Naive thymus-derived CD8-positive, alpha-beta T cell (primary cell): Measurements from ENCODE around the gene PDE9A. TPM values are rescaled to one million over a fixed set of nuclear protein-coding genes. Genes with fewer than 3 reads are reported as not detected.
"Not testable (repeated sequence)": the region's sequence is repeated elsewhere in the genome, so short reads cannot be mapped to it uniquely, and the experiment has no call there.

Experiments used
- ATAC-seq, 2 donors: fragments of 150-1000 bp; cut with Tn5 transposase in 1 of 2; sonication (Bioruptor Pico), chemical (Tn5 transposase) in 1 of 2; 1 replicate in 1 of 2; 2 replicates in 1 of 2; pipeline ENCODE4 v1.10.0; 2021; ENCODE audit warnings: mild to moderate bottlenecking in 2 of 2, moderate library complexity in 2 of 2
- POLR2A ChIA-PET: fragments of 350-600 bp; sonication (Branson Sonifier 250); formaldehyde crosslinking; loops from one replicate; lab custom pipeline; 2021; ENCODE audit warnings: antibody characterized with exemption; lab: Charles Lee
- DNase-seq, 10 donors: peaks; one replicate each; pipeline versions ENCODE4 v3.0.0 to v3.0.0-alpha.2; 2020 to 2022
- H3K27ac Mint-ChIP-seq, 10 donors: one replicate each; pipeline ENCODE4 v1.8.0; 2020 to 2022; ENCODE audit warnings: mild to moderate bottlenecking in 10 of 10, mixed read lengths in 10 of 10, moderate library complexity in 4 of 10, inconsistent platforms in 1 of 10
- H3K27me3 Mint-ChIP-seq, 5 donors: one replicate each; pipeline ENCODE4 v1.8.0; 2021 to 2022; ENCODE audit warnings: mixed read lengths in 5 of 5
- H3K36me3 Mint-ChIP-seq, 3 donors: one replicate each; pipeline ENCODE4 v1.8.0; 2020 to 2022; ENCODE audit warnings: mixed read lengths in 3 of 3, mild to moderate bottlenecking in 2 of 3, inconsistent platforms in 1 of 3
- H3K4me1 Mint-ChIP-seq, 4 donors: one replicate each; pipeline ENCODE4 v1.8.0; 2021 to 2022; ENCODE audit warnings: mixed read lengths in 4 of 4
- H3K4me3 Mint-ChIP-seq, 10 donors: one replicate each; pipeline ENCODE4 v1.8.0; 2020 to 2022; ENCODE audit warnings: mild to moderate bottlenecking in 10 of 10, mixed read lengths in 10 of 10, moderate library complexity in 6 of 10, inconsistent platforms in 1 of 10
- H3K9me3 Mint-ChIP-seq, 9 donors: one replicate each; pipeline ENCODE4 v1.8.0; 2020 to 2022; ENCODE audit warnings: mixed read lengths in 9 of 9, mild to moderate bottlenecking in 3 of 9, inconsistent platforms in 1 of 9, moderate library complexity in 1 of 9
- polyA plus RNA-seq, 3 donors: library from polyadenylated mRNA; unstranded; fragments of 300-500 nt; fragmentation: Illumina TruSeq; gene quantifications; one replicate each; pipeline ENCODE4 v1.2.3, GENCODE V29; 2021
- total RNA-seq, 8 experiments: library from RNA in 2 of 8; stranded (reverse) in 2 of 8; gene quantifications; one replicate each; pipeline ENCODE4 v1.2.3 and lab custom pipeline; 2021 to 2026

Gene PDE9A
- total and polyA plus RNA-seq, 5 experiments from 2014 or later = 3.6 to 17.1 (median 5.1) TPM

DNA sequence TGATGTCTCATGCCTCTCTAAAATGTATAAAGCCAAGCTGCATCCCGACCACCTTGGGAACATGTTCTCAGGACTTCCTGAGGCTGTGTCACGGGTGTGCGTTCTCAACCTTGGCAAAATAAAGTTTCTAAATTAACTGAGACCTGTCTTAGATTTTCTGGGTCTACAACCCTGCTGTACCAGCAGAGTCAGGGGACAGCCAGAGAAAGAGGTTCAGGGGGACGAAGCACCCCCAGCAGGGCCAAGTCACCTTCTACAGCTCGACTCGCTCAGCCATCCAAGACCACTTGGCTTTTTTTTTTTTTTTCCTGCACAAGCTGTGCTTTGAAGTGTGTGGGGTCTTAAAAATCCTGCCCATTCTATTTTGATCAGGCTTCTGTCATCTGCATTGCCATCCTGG, 28.5 kb upstream of the PDE9A start:
- Mint-ChIP-seq H3K27ac (peak overlapping the region in 1 of 10 donors; percentile 56), H3K4me3 (no peak overlapping the region), H3K4me1 (peaks cover 0 to 3% (median under 1%) of the 10 kb centered on the region in 4 donors), H3K36me3 (no peaks in the 10 kb centered on the region), H3K27me3 (peaks cover 0 to 7% (median 0%) of the 10 kb centered on the region in 5 donors), H3K9me3 (no peaks in the 10 kb centered on the region)
- ATAC-seq (no peak), DNase-seq (no peak)
- POLR2A ChIA-PET = no interaction called here

DNA sequence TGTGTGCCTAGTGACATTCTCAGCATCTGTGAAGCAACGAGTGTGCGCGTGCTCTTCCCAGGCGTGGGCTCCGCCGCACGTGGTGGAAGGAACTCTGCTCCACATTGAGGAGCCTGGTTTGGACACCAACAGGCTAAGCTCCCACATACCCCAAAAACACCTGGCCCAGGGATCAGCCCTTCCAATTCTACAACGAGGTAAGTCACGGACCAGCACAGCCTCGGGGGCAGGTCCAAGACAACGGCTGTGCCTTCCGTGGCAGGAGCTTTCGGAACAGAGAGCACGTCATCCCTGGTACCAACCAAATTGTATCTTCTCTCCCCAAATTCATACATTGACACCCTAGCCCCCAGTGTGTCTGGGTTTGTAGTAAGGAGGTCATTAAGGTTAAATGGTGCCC, 27.2 kb upstream of the PDE9A start:
- no peak overlapping the region for H3K27ac Mint-ChIP-seq
- no peaks in the 10 kb centered on the region for H3K36me3 Mint-ChIP-seq

GRCh38 chr21:42627527-42628289, 25.7 kb upstream of the PDE9A start:
- ATAC-seq (no peak), DNase-seq (no peak)
- no peak overlapping the region for H3K4me3 Mint-ChIP-seq
- POLR2A ChIA-PET = no interaction called here
- H3K27ac Mint-ChIP-seq = peak overlapping the region in 1 of 10 donors; percentile 56
- H3K9me3 Mint-ChIP-seq = no peaks in the 10 kb centered on the region
- H3K36me3 Mint-ChIP-seq = no peaks in the 10 kb centered on the region
- peaks cover 0 to 9% (median 6%) of the 10 kb centered on the region in 4 donors for H3K4me1 Mint-ChIP-seq
- H3K27me3 Mint-ChIP-seq = peaks cover 0 to 4% (median 0%) of the 10 kb centered on the region in 5 donors

More for the DNA sequence above, 27.2 kb upstream of the PDE9A start:
- POLR2A ChIA-PET = no interaction called here
- H3K27me3 Mint-ChIP-seq = peaks cover 0 to 4% (median 0%) of the 10 kb centered on the region in 5 donors
- no peak for DNase-seq
- ATAC-seq = no peak
- H3K4me1 Mint-ChIP-seq = peaks cover 0 to 5% (median 3%) of the 10 kb centered on the region in 4 donors
- no peak overlapping the region for H3K4me3 Mint-ChIP-seq
- no peaks in the 10 kb centered on the region for H3K9me3 Mint-ChIP-seq

DNA sequence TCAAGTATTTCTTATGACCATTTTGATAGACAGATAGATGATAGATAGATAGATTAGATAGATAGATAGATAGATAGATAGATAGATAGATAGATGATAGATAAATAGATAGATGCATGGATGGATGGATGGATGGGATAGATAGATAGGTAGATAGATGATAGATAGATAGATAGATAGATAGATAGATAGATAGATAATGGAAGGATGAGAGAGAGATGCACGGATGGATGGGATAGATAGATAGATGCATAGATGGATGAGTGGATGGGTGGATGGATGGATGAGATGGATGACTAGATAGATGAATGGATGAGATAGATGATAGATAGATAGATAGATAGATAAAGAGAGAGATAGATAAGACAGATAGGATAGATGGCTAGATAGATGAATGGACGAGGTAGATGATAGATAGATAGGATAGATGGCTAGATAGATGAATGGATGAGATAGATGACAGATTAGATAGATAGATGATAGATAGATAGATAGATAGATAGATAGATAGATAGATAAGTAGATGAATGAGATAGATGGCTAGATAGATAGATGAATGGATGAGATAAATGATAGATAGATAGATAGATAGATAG, 24.9 kb upstream of the PDE9A start:
- H3K4me3 Mint-ChIP-seq, DNase-seq, H3K27ac Mint-ChIP-seq, H3K36me3 Mint-ChIP-seq, ATAC-seq, H3K4me1 Mint-ChIP-seq, H3K9me3 Mint-ChIP-seq, POLR2A ChIA-PET, H3K27me3 Mint-ChIP-seq: not testable (repeated sequence)

DNA sequence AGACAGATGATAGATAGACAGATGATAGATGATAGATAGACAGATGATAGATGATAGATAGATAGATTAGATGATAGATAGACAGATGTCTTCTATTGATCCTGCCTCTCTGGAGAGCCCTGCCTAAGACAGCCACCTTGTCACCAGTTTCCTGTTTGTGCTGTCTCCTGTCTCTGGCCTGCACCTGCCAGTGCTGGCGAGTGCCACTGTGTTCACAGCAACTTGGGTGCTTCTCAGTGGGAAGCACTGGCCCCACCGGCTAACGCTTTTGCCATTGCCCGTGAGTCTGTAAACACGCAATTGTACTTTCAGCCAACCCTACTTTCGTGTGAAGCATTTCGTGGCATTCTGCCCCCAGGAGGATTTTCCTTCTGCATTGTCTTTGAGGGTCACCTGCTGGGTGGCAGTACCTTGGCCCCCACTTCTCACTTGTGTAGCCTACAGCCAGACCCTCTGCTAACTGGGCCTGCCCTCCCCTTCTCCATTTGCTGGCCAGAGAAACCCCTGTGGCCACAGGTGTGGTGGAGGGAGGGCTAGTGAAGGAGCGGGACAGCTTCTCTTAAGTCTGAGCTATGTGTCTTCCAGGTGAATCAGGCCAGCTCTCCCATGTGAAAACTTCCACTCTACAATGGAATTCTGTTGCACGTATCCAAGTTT, 23.4 kb upstream of the PDE9A start:
- Mint-ChIP-seq H3K4me3 (no peak overlapping the region), H3K4me1 (peaks cover 0 to 9% (median 5%) of the 10 kb centered on the region in 4 donors), H3K27me3 (no peaks in the 10 kb centered on the region), H3K36me3 (no peaks in the 10 kb centered on the region), H3K9me3 (no peaks in the 10 kb centered on the region), H3K27ac (peak overlapping the region in 1 of 10 donors; percentile 22)
- POLR2A ChIA-PET = no interaction called here
- DNase-seq (no peak), ATAC-seq (no peak)

GRCh38 chr21:42630626-42631025, 22.8 kb upstream of the PDE9A start:
- Mint-ChIP-seq H3K27ac (peak overlapping the region in 1 of 10 donors; percentile 22), H3K4me1 (peaks cover 0 to 9% (median 5%) of the 10 kb centered on the region in 4 donors), H3K9me3 (no peaks in the 10 kb centered on the region), H3K36me3 (no peaks in the 10 kb centered on the region), H3K27me3 (no peaks in the 10 kb centered on the region), H3K4me3 (no peak overlapping the region)
- ATAC-seq = no peak
- POLR2A ChIA-PET = no interaction called here
- no peak for DNase-seq

DNA sequence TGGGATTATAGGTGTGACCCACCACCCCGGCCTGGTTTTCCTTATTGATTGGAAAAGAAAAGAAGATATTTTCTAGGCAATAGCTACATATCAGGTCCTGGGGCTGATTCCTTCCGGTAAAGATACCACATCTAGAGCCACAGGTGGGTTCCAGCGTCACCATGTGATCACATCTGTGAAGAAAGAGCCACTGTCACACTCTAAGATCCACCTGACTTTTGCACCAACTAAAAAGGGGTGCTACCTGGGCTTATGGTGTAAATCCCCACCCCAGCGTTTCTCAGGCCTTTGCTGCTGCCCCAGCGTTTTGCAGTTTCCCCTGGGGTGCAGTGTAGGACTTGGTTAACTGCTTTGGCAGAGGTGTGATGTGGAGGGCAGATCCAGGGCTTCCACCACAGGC, 22.3 kb upstream of the PDE9A start:
- no peaks in the 10 kb centered on the region for H3K36me3 Mint-ChIP-seq
- no peak overlapping the region for H3K4me3 Mint-ChIP-seq
- DNase-seq (peak in 5 of 10 donors; percentile 10 to 58 (median 32)), ATAC-seq (peak; percentile 82 to 94)
- H3K9me3 Mint-ChIP-seq = no peaks in the 10 kb centered on the region
- H3K27ac Mint-ChIP-seq = peak overlapping the region in 3 of 10 donors; percentile 4 to 41 (median 11)
- POLR2A ChIA-PET = no interaction called here
- H3K27me3 Mint-ChIP-seq = no peaks in the 10 kb centered on the region
- peaks cover 0 to 9% (median 5%) of the 10 kb centered on the region in 4 donors for H3K4me1 Mint-ChIP-seq

DNA sequence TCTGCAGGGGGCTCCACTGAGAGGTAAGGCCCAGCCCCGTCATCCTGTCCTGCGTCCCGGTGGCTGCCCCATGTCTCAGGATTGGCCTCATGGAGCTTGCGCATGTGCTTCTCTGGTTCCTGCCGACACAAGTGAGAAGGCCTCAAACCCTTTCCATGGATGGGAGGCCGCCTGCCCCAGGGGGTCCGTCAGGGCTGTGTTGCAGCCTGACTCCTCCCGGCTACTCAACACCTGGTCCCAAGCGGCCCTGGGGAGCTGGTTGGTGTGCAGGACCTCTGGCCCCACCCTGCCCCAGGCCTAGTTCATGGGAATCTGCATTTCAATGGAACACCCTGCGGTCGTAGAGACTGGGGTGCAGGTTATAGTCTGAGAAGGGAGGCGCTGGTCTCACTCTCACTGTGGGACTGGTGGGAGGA, 21.1 kb upstream of the PDE9A start:
- no peak for DNase-seq

GRCh38 chr21:42632771-42633690, 20.4 kb upstream of the PDE9A start:
- peak overlapping the region in 2 of 10 donors; percentile 16 to 74 for H3K27ac Mint-ChIP-seq
- no peak for DNase-seq
- no peaks in the 10 kb centered on the region for H3K27me3 Mint-ChIP-seq
- no peak overlapping the region for H3K4me3 Mint-ChIP-seq
- no peak for ATAC-seq
- peaks cover 0 to 8% (median 5%) of the 10 kb centered on the region in 4 donors for H3K4me1 Mint-ChIP-seq
- no peaks in the 10 kb centered on the region for H3K36me3 Mint-ChIP-seq
- POLR2A ChIA-PET = no interaction called here
- no peaks in the 10 kb centered on the region for H3K9me3 Mint-ChIP-seq

More for the DNA sequence above, 21.1 kb upstream of the PDE9A start:
- no peaks in the 10 kb centered on the region for H3K9me3 Mint-ChIP-seq
- H3K4me1 Mint-ChIP-seq = peaks cover 0 to 9% (median 5%) of the 10 kb centered on the region in 4 donors
- H3K4me3 Mint-ChIP-seq = no peak overlapping the region
- no peak for ATAC-seq
- no peaks in the 10 kb centered on the region for H3K36me3 Mint-ChIP-seq
- H3K27me3 Mint-ChIP-seq = no peaks in the 10 kb centered on the region
- POLR2A ChIA-PET = no interaction called here
- no peak overlapping the region for H3K27ac Mint-ChIP-seq

GRCh38 chr21:42633858-42634257, 19.6 kb upstream of the PDE9A start:
- no peaks in the 10 kb centered on the region for H3K36me3 Mint-ChIP-seq
- no peak for ATAC-seq
- no peaks in the 10 kb centered on the region for H3K9me3 Mint-ChIP-seq
- H3K27ac Mint-ChIP-seq = no peak overlapping the region
- no peak for DNase-seq
- no peaks in the 10 kb centered on the region for H3K27me3 Mint-ChIP-seq
- POLR2A ChIA-PET = no interaction called here
- H3K4me1 Mint-ChIP-seq = peaks cover 0 to 8% (median 5%) of the 10 kb centered on the region in 4 donors
- no peak overlapping the region for H3K4me3 Mint-ChIP-seq

DNA sequence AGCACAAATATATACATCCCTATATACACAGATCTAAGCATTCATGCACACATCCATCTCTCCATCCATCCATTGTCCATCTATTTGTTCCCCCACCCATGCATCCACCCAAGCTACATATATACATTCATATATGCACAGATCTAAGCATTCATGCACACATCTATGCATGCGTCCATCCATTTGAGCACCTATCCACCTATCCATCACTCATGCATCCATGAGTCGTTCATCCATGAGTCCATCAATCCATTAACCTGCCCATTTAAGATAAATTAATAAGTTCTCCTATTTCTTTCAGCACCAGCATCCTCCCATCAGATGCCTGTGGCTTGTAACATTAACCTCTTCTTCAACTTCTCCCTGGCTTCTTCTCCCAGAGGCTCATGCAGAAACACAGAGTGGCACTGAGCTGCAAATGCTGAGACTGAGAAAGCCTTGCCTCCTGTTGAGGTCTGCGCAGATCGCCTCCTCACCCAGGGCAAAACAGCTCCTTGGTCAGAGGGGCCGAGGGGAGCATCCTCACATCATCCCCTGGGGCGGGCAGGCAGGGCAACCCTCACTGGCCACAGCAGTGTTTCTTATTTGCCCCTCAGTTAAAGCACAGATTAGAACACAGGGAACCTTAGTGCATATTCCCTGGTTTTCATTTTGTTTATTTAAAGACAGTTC, 17.4 kb upstream of the PDE9A start:
- peaks cover 0 to 2% (median 0%) of the 10 kb centered on the region in 5 donors for H3K27me3 Mint-ChIP-seq
- DNase-seq = no peak
- H3K36me3 Mint-ChIP-seq = no peaks in the 10 kb centered on the region
- no peak overlapping the region for H3K4me3 Mint-ChIP-seq
- no peak overlapping the region for H3K27ac Mint-ChIP-seq
- H3K9me3 Mint-ChIP-seq = no peaks in the 10 kb centered on the region
- POLR2A ChIA-PET = no interaction called here
- H3K4me1 Mint-ChIP-seq = peaks cover 0 to 7% (median 3%) of the 10 kb centered on the region in 4 donors
- ATAC-seq = no peak
